Uterus (tissue), 4 donors: ENCODE results near the gene ZNF385C. TPM values are rescaled to one million over a fixed set of nuclear protein-coding genes. Genes with fewer than 3 reads are reported as not detected.

Experiments used
- DNase-seq, 2 donors: peaks; one replicate each; pipeline ENCODE4 v3.0.0-alpha.2; 2019 to 2020
- H3K27ac ChIP-seq, 2 donors: fragments of 200-600 bp; sonication (generic); 1 replicate in 1 of 2; 2 replicates in 1 of 2; pipeline ENCODE4 v1.5.1; 2016 to 2018
- H3K27me3 ChIP-seq, 2 donors: fragments of 200-600 bp; sonication (generic); one replicate each; pipeline ENCODE4 v1.5.1; 2018 to 2019; ENCODE audit warnings: control low read depth in 1 of 2
- H3K36me3 ChIP-seq, 2 donors: fragments of 200-600 bp; sonication (generic); one replicate each; pipeline ENCODE4 v1.5.1; 2019; ENCODE audit warnings: control low read depth in 1 of 2
- H3K4me1 ChIP-seq, 2 donors: fragments of 200-600 bp; sonication (generic); one replicate each; pipeline ENCODE4 v1.5.1; 2018 to 2019; ENCODE audit warnings: control low read depth in 1 of 2
- H3K4me3 ChIP-seq, 2 donors: fragments of 200-600 bp; sonication (generic); 1 replicate in 1 of 2; 2 replicates in 1 of 2; pipeline ENCODE4 v1.5.1; 2018 to 2019; ENCODE audit warnings: mild to moderate bottlenecking in 1 of 2
- H3K9me3 ChIP-seq, 2 donors: fragments of 200-600 bp; sonication (generic); one replicate each; pipeline ENCODE4 v1.5.1; 2019; ENCODE audit warnings: control low read depth in 1 of 2
- POLR2A ChIP-seq, 2 donors: fragments of 450-650 bp; IDR thresholded peaks; one replicate each; pipeline ENCODE4 v1.6.1; 2016; ENCODE audit warnings: antibody characterized with exemption in 2 of 2, mild to moderate bottlenecking in 1 of 2, moderate library complexity in 1 of 2
- intact Hi-C: fragments of 100-400 bp; cut with DNase I; formaldehyde crosslinking; loops from one replicate; pipeline ENCODE4 v1.15.1; 2023; ENCODE audit warnings: low total_unique reads
- total RNA-seq, 4 donors: library from RNA; depleted of rRNA in 3 of 4; stranded (reverse); fragments of >200 nt in 3 of 4; gene quantifications; one replicate each; pipeline versions ENCODE4 v1.1.0 to v1.2.4, GENCODE V29; 2014 to 2023
- TF ChIP-seq, protein P1 (sequence below), 4 experiments: fragments of 200-600 bp in 2 of 4; fragments of 450-650 bp in 2 of 4; sonication (generic) in 2 of 4; IDR thresholded peaks; one replicate each; pipeline ENCODE4 v1.5.1; 2016 to 2019; ENCODE audit warnings: antibody characterized with exemption in 4 of 4, mild to moderate bottlenecking in 2 of 4, moderate library complexity in 1 of 4
- donor health status: DM: yes; HTN: yes; CAD: no.

The ZNF385C gene
- total RNA-seq, 4 donors from 2014 or later = 0.48 to 1.0 TPM; not detected in 2

DNA sequence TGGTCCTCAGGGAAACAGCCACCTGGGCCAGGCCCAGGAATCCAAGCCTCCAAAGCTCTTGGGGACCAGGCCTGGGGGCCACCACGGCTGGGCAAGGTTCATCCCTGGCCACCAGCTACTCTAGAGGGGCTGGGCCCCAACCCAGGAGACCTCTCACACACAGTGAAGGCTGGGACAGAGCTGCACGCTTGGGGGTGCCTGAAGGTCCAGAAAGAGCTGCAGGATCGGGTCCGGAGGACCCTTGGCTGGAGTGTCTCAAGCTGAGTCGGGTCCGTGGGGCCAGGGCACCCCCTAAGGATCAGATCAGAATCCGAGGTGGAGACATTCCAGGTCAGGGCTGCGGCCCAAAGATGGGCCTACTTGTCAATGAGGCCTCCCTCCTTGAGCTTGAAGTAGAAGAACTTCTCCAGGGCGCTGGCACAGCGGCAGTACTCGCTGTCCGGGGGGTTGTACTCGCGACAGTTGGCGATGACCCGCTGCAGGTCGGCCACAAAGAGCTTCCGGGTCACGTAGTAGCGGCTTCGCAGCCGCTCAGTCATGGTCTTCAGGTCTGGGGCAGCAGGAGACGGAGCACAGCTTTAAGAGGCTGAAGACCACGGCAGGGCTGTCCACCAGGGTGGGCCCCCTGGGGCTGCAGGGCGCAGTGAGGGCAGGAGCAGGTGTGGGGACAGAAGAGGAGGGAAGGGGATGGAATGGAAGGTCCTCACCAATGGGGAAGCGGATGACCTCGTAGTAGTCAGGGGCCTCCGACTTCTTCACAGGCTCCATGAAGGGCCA is 15.2 kb upstream of the ZNF385C start:
- peak overlapping the region; percentile 93 to 94 for H3K27ac ChIP-seq
- no peaks in the 10 kb centered on the region for H3K36me3 ChIP-seq
- TF ChIP-seq, protein P1, sequence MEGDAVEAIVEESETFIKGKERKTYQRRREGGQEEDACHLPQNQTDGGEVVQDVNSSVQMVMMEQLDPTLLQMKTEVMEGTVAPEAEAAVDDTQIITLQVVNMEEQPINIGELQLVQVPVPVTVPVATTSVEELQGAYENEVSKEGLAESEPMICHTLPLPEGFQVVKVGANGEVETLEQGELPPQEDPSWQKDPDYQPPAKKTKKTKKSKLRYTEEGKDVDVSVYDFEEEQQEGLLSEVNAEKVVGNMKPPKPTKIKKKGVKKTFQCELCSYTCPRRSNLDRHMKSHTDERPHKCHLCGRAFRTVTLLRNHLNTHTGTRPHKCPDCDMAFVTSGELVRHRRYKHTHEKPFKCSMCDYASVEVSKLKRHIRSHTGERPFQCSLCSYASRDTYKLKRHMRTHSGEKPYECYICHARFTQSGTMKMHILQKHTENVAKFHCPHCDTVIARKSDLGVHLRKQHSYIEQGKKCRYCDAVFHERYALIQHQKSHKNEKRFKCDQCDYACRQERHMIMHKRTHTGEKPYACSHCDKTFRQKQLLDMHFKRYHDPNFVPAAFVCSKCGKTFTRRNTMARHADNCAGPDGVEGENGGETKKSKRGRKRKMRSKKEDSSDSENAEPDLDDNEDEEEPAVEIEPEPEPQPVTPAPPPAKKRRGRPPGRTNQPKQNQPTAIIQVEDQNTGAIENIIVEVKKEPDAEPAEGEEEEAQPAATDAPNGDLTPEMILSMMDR (IDR thresholded peaks at IDR 0.05) = no peak
- intact Hi-C loops = loop anchor here (10.0 kb wide), 1 partner anchor 149 kb away; the partner anchor contains the start of gene CNP
- no peaks in the 10 kb centered on the region for H3K9me3 ChIP-seq
- no peaks in the 10 kb centered on the region for H3K27me3 ChIP-seq
- H3K4me1 ChIP-seq = peaks cover 7 to 14% of the 10 kb centered on the region in 2 donors
- no peak for DNase-seq
- no peak overlapping the region for H3K4me3 ChIP-seq

DNA sequence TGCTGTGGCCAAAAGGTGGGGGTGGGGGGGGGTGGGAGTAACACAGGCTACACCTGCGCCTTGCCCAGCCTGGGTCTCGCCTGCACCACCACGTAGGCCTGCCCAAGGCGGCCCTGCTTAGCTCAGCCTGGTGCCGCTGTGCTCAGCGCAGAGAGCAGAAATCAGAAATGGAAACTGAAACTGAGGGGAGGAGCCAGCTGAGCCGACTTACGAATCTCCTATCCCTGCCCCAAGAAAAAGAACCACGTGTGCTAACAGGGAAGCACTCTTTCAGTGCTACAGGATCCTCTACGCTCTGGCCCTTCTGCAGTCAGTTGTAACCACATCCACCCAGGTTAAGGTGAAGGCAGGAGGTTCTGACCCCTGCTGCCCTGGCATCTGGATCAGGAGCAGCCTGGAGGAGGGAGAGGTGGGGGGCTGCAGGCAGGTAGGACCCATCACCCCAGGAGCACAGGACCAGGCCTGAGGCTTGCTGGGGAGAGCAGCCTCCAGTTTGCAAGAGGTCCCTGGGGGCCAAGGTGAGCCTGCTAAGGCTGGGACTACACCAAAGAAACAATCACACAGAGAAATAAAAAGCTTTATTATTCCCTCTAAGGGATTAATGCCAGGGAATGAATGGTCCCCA is 14.4 kb upstream of the ZNF385C start, which contains the start of gene DHX58:
TSS of gene DHX58 (minus strand) at position 163 of the 625 bp plus-strand sequence. CDS start 822 bp downstream, outside the sequence.
- H3K27ac ChIP-seq = peak within 1 kb of the TSS; percentile 93 to 94
- intact Hi-C loops = loop anchor here (10.0 kb wide), 1 partner anchor 148 kb away; the partner anchor contains the start of gene CNP
- H3K4me1 ChIP-seq = peaks cover 7 to 14% of the 10 kb centered on the region in 2 donors
- no peaks in the 10 kb centered on the region for H3K9me3 ChIP-seq
- no peaks in the 10 kb centered on the region for H3K36me3 ChIP-seq
- peak; percentile 30 to 70 for TF ChIP-seq POLR2A (IDR thresholded peaks at IDR 0.05)
- TF ChIP-seq, protein P1 (IDR thresholded peaks at IDR 0.05) = peak in 1 of 4 experiments; percentile 28
- H3K4me3 ChIP-seq = peak within 1 kb of the TSS; percentile 42 to 50
- peak; percentile 77 to 82 for DNase-seq
- H3K27me3 ChIP-seq = no peaks in the 10 kb centered on the region

DNA sequence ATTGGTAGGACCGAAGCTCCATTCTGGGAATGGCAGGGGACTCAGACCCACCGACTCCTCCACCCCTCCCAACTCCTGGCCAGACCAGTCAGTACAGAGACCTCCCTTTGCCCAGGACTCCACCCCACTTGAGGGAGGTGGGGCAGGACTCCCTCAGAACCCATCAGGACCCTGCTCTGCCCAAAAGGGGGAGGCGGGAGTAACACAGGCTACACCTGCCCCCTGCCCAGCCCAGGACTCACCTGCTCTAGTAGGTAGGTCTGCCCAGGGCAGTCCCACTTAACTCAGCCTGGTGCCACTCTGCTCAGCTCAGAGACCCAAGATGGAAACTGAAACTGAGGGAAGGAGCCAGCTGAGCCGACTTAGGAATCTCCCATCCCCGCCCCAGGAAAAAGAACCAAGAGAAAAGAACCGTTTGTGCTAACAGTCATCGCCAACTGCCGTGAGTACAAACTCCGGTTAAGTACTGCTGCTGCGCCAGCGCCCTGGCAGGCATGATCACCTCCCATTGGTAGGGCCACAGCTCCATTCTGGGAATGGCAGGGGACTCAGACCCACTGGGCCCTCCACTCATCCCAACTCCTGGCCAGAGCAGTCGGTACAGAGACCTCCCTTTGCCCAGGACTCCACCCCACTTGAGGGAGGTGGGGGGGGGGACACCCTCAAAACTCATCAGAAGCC is 13.7 kb upstream of the ZNF385C start:
- peak overlapping the region; percentile 93 to 94 for H3K27ac ChIP-seq
- H3K4me3 ChIP-seq = peak overlapping the region; percentile 42 to 50
- intact Hi-C loops = loop anchor here (10.0 kb wide), 1 partner anchor 147 kb away; the partner anchor contains the start of gene CNP
- no peaks in the 10 kb centered on the region for H3K9me3 ChIP-seq
- no peak for TF ChIP-seq POLR2A (IDR thresholded peaks at IDR 0.05)
- TF ChIP-seq, protein P1 (IDR thresholded peaks at IDR 0.05) = no peak
- peak in 1 of 2 donors; percentile 42 for DNase-seq
- H3K4me1 ChIP-seq = peaks cover 7 to 14% of the 10 kb centered on the region in 2 donors
- no peaks in the 10 kb centered on the region for H3K27me3 ChIP-seq
- H3K36me3 ChIP-seq = no peaks in the 10 kb centered on the region

DNA sequence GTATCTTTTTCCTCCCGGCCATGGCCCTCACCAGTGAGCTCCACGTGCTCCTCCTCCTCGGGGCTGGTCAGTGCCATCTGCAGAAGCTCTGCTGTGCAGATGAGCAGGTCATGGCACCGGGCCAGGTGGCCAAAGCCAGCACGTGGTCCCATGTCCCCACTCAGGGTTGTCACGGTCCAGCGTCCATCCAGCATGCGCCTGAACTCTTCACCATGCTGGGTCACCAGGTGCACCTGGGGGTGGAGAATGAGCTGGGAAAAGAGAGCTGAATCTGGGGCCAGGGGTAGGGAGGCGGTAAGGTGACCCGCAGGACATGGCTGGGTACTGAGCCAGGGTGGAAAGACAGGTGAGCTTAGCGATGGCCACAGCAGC is 13.0 kb upstream of the ZNF385C start:
- Histone ChIP-seq H3K9me3 (no peaks in the 10 kb centered on the region), H3K27me3 (no peaks in the 10 kb centered on the region), H3K4me3 (no peak overlapping the region), H3K27ac (peak overlapping the region; percentile 93 to 94), H3K36me3 (no peaks in the 10 kb centered on the region), H3K4me1 (peaks cover 7 to 14% of the 10 kb centered on the region in 2 donors)
- no peak for DNase-seq
- intact Hi-C loops = loop anchor here (10.0 kb wide), 1 partner anchor 146 kb away; the partner anchor contains the start of gene CNP
- TF ChIP-seq, protein P1 (IDR thresholded peaks at IDR 0.05) = no peak
- no peak for TF ChIP-seq POLR2A (IDR thresholded peaks at IDR 0.05)
